Transverse colon (tissue), 4 donors: ENCODE measurements around the gene ACER3.

Experiments
- EP300 ChIP-seq: sonication (generic); formaldehyde crosslinking; IDR thresholded peaks from one replicate; pipeline ENCODE4 v1.6.1; 2017; ENCODE audit warnings: antibody characterized with exemption, low read depth
- POLR2A ChIP-seq: fragments of 450-650 bp; IDR thresholded peaks from one replicate; pipeline ENCODE4 v1.6.1; 2016; ENCODE audit warnings: antibody characterized with exemption, mild to moderate bottlenecking, moderate library complexity
- POLR2AphosphoS5 ChIP-seq, 3 donors: sonication (generic); formaldehyde crosslinking; IDR thresholded peaks; one replicate each; pipeline ENCODE4 v1.6.1; 2016; ENCODE audit warnings: antibody characterized with exemption in 3 of 3
- TF ChIP-seq, protein P1 (sequence below), 5 experiments: fragments of 200-600 bp in 3 of 5; fragments of 450-650 bp in 2 of 5; sonication (generic) in 3 of 5; IDR thresholded peaks; 1 replicate in 2 of 5; 2 replicates in 3 of 5; pipeline ENCODE4 v1.5.1; 2016 to 2017; ENCODE audit warnings: antibody characterized with exemption in 5 of 5, inconsistent platforms in 3 of 5, mild to moderate bottlenecking in 2 of 5, moderate library complexity in 1 of 5

DNA sequence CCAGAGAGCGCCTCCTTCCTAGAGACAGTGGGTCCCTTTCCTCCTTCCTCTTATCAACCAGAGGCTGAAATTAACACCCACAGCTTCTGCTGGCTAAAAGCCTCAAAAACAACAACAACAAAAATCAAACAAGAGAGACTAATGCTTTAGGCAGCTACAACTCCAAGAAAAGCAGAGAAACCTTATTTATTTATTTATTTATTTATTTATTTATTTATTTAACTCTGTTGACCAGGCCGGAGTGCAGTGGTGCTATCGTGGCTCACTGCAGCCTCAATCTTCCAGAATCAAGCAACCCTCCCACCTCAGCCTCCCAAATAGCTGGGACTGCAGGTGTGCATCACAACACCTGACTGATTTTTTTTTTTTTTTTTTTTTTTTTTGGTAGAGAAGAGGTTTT lies 170.9 kb downstream of the ACER3 start:
- no peak for TF ChIP-seq POLR2A
- TF ChIP-seq, protein P1, sequence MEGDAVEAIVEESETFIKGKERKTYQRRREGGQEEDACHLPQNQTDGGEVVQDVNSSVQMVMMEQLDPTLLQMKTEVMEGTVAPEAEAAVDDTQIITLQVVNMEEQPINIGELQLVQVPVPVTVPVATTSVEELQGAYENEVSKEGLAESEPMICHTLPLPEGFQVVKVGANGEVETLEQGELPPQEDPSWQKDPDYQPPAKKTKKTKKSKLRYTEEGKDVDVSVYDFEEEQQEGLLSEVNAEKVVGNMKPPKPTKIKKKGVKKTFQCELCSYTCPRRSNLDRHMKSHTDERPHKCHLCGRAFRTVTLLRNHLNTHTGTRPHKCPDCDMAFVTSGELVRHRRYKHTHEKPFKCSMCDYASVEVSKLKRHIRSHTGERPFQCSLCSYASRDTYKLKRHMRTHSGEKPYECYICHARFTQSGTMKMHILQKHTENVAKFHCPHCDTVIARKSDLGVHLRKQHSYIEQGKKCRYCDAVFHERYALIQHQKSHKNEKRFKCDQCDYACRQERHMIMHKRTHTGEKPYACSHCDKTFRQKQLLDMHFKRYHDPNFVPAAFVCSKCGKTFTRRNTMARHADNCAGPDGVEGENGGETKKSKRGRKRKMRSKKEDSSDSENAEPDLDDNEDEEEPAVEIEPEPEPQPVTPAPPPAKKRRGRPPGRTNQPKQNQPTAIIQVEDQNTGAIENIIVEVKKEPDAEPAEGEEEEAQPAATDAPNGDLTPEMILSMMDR (IDR thresholded peaks at IDR 0.05): no peak
- no peak for TF ChIP-seq POLR2AphosphoS5 (IDR thresholded peaks at IDR 0.05)
- TF ChIP-seq EP300: no peak
